ENCODE results near the gene FMNL2. TPM values are rescaled to one million over a fixed set of nuclear protein-coding genes. Genes with fewer than 3 reads are reported as not detected.

The FMNL2 gene
- total RNA-seq, 4 donors from 2014 or later: 50.5 to 96.7 (median 79.6) TPM

DNA sequence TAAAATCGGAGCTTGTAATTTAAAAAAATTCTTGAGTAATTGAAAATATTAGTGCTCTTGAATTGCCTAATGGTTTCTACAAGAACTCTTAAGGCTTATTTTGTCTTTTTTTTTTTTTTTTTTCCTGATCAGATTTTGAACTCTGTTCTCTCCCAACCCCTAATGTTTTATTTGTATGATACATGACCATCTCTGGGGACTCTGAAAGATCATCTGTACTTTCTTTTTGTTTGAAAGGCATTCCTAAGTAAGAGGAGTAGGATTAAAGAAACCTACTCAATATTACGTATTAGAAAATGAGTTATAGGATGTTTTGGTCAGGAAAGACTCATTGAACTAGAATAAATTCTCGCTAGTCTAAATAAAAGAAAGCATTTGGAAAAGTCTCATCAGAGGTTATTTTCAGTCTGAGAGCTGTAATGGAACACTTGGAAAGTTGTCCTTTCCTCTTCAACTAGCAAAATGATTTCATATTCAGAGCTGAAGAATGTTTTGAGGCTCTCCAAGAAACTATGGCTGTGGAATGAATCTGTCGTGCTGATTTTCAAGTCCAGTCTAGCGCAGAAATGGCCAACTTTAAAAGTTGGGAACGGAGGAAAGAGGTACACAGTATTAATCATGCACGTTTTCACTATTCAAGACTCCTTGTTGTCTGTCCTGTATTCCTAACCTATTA, 199.6 kb downstream of the FMNL2 start:
- TF ChIP-seq, protein P1, sequence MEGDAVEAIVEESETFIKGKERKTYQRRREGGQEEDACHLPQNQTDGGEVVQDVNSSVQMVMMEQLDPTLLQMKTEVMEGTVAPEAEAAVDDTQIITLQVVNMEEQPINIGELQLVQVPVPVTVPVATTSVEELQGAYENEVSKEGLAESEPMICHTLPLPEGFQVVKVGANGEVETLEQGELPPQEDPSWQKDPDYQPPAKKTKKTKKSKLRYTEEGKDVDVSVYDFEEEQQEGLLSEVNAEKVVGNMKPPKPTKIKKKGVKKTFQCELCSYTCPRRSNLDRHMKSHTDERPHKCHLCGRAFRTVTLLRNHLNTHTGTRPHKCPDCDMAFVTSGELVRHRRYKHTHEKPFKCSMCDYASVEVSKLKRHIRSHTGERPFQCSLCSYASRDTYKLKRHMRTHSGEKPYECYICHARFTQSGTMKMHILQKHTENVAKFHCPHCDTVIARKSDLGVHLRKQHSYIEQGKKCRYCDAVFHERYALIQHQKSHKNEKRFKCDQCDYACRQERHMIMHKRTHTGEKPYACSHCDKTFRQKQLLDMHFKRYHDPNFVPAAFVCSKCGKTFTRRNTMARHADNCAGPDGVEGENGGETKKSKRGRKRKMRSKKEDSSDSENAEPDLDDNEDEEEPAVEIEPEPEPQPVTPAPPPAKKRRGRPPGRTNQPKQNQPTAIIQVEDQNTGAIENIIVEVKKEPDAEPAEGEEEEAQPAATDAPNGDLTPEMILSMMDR (IDR thresholded peaks at IDR 0.05; ENCODE audit: low read depth): no peak

DNA sequence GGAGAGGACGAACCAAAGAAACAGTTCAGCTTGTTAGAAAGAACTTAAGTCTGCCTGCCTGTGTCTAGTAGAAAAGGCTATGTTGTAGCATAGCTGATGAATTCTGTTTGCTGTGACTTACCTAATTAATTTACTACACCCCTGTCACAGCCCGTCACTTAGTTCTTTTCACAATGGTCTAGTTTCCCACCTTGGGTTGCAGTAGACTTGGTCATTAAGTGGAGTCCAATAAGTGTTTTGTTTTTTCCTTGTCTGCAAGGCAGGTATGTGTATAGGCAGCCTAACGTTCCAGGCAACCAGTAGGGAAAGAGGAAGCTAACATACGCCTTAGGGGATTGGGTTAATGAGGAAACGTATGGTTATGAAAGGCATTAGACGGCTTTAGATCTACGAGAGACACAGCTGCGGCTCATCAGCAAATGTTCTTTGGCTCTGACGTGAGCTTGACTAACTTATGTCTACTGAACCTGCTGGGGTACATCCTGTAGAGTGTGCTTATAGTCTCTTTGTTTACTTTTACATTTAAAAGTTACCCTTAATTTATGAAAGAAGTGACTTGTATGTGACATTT, 202.2 kb downstream of the FMNL2 start:
- TF ChIP-seq, protein P1 (IDR thresholded peaks at IDR 0.05; ENCODE audit: low read depth): no peak

DNA sequence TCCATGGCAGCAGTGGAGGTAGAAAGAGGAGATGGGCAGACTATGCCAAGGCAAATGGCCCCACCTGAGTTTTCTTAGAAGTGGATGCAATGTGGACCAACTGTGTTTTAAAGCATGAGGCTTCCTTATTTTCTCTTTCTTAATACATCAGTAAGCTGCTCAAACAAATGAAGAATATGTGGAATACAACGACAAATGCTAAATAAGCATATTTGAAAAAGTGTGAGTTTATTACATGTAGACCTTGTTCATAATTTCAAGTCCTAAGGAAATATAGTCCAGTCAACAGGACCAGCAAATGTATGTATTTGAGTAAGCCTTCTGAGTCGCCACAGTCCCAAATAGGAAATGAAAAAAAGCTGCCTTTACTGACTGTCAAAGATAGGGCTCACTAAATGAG, 204.4 kb downstream of the FMNL2 start:
- TF ChIP-seq, protein P1 (IDR thresholded peaks at IDR 0.05; ENCODE audit: low read depth): no peak

DNA sequence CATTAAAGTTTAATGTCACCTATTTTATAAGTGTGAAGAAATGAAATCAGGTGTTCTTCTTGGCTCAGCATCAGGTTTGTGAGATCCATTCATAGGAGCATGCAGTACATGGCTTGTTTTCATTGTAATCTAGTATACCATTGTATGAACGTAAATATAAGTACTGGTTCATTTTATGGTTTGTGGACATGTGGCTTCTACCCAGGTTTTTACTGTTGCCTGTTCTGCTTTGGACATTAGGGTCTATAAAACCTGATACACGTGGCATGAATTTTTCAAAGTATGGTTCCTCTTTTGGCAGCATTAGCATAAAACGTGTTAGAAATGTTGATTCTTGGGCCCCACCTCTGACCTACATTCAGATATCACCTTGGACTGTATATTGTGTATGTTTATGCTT, 206.7 kb downstream of the FMNL2 start:
- TF ChIP-seq, protein P1 (IDR thresholded peaks at IDR 0.05; ENCODE audit: low read depth): no peak

DNA sequence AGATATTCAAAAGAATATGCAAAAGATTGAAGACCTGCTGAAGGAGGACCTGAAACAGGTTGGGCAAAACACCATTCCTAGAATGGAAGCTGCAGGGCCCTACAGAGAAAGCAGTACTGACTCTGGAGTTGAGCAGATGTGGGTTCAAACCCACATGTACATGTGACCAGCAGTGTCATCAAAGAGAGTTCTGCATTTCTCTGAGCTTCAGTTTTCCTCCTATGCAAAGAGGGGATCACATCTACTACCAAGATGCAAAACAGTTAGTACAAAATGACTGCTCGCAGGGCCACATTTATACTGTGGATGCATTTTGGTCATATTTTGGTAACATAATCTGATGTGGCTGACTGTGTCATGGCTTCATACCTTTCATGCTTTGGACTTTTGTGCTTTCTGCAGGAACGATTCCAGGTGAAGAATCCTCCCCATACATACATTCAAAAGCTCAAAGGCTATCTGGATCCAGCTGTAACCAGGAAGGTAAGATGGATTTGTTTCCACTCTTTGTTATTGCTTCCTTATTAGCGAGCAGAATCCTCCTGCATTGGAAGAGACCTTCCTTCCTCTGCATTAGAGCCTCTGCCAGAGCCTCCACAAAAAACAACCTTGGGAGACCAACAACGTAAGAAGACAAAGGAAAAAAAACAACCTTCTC, 207.5 kb downstream of the FMNL2 start:
- TF ChIP-seq, protein P1 (IDR thresholded peaks at IDR 0.05; ENCODE audit: low read depth): no peak

DNA sequence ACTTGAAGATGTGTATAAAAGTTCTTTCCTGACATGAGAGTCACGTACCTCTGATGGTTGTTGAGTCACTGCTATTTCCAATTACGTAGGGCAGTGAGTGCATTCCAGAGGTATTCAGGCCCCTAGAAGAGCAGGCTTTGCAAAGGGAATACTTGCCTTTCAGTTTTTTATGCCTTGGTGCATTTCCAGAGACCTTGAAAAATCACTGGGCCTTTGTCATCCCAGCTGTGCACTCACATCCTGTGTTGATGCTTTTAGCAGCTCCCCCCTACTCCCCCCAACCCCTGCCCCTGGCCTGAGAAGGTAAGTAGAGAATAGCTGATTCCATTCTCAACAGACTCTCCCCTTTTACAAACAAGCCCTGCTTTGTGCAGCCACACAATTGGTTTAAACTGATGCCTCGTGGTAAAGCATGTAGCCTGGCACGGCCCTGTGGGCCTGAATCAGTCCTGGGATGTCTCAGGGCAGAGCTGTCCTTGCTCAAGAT, 208.1 kb downstream of the FMNL2 start:
- TF ChIP-seq, protein P1 (IDR thresholded peaks at IDR 0.05; ENCODE audit: low read depth): no peak

DNA sequence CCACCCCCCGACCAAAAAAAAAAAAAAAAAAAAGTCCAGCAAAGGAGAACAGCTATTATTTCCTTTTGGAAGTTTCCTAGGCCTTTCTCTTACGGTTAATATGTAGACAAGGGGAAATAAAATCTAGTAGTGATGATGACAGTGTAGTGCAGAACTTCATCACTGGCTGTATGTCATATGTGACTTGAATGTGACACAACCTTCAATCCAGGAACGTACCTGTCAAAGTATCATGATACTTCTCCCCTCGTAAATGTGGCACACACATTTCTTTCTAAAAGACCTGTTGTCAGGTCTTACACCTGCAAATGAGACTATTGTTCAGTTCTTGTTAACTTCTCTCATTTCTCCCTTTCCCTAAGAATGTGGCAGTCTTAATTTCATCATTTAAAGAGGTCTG, 208.7 kb downstream of the FMNL2 start:
- TF ChIP-seq, protein P1 (IDR thresholded peaks at IDR 0.05; ENCODE audit: low read depth): no peak
